Calu3 (cell line): ENCODE data around the gene OPCML. TPM values are rescaled to one million over a fixed set of nuclear protein-coding genes. Genes with fewer than 3 reads are reported as not detected.

Experiments used
- BruUV-seq: library from RNA; stranded (reverse); fragments of 400-500 nt; replicated peaks from 2 replicates; lab custom pipeline; 2021; lab: Mats Ljungman, UMichigan
- CTCF ChIA-PET: fragments of 300-600 bp; sonication (Branson Sonifier 250); formaldehyde crosslinking; loops from one replicate; lab custom pipeline; 2022; ENCODE audit warnings: antibody characterized with exemption; lab: Charles Lee
- DNase-seq: peaks from one replicate; pipeline ENCODE4 v3.0.0; 2022
- H3K27ac Mint-ChIP-seq: one replicate; pipeline ENCODE4 v1.8.0; 2022; ENCODE audit warnings: mixed read lengths; ENCODE audit not compliant: unreplicated experiment
- H3K27me3 Mint-ChIP-seq: one replicate; pipeline ENCODE4 v1.8.0; 2022; ENCODE audit warnings: mixed read lengths; ENCODE audit not compliant: unreplicated experiment
- H3K36me3 Mint-ChIP-seq: one replicate; pipeline ENCODE4 v1.8.0; 2022; ENCODE audit warnings: mild to moderate bottlenecking, moderate library complexity, mixed read lengths; ENCODE audit not compliant: insufficient read depth, unreplicated experiment
- H3K4me1 Mint-ChIP-seq: one replicate; pipeline ENCODE4 v1.8.0; 2022; ENCODE audit warnings: mild to moderate bottlenecking, low read depth, mixed read lengths; ENCODE audit not compliant: unreplicated experiment
- H3K4me3 Mint-ChIP-seq: one replicate; pipeline ENCODE4 v1.8.0; 2022; ENCODE audit warnings: mild to moderate bottlenecking, low read depth, moderate library complexity, mixed read lengths; ENCODE audit not compliant: unreplicated experiment
- H3K9me3 Mint-ChIP-seq: one replicate; pipeline ENCODE4 v1.8.0; 2022; ENCODE audit warnings: low read depth, mixed read lengths; ENCODE audit not compliant: unreplicated experiment
- CTCF ChIP-seq: fragments of 200-600 bp; IDR thresholded peaks from one replicate; pipeline ENCODE4 v1.8.0; 2022; ENCODE audit warnings: antibody characterized with exemption; ENCODE audit not compliant: unreplicated experiment
- intact Hi-C: fragments of 100-400 bp; cut with micrococcal nuclease; formaldehyde crosslinking; loops from one replicate; pipeline ENCODE4 v1.10.0; 2022; ENCODE audit not compliant: unreplicated experiment
- total RNA-seq: library from RNA; stranded (reverse); gene quantifications from 2 replicates; pipeline ENCODE4 v1.2.3, GENCODE V29; 2022

Gene OPCML
- total RNA-seq, 1 experiment from 2014 or later: not detected

GRCh38 chr11:132665205-132665604, 867.1 kb downstream of the OPCML start:
- DNase-seq: no peak
- Mint-ChIP-seq H3K27me3 (no peaks in the 10 kb centered on the region), H3K4me1 (no peaks in the 10 kb centered on the region), H3K9me3 (peaks cover 27% of the 10 kb centered on the region), H3K36me3 (no peaks in the 10 kb centered on the region), H3K4me3 (no peak overlapping the region), H3K27ac (no peak overlapping the region)
- TF ChIP-seq CTCF: no peak
- intact Hi-C loops: no loop called here
- CTCF ChIA-PET: no interaction called here
- no TSS peak for BruUV-seq

DNA sequence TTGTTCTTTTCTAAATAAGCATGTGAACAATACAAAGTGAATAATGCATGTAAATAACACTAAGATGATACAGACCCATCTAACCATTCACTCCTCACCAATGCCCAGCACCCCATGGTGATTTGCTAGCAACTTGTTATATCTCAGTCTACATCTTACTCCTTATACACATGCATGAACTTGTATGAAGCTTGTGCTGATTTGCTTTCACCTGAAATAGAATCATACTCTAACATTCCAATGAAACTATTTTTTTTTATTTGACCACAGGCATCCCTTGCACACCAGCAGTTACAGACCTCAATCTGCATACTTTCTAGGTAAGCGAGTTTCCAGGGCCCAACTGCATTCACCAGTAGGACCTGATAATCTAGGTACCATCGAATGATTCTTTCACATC, 873.6 kb downstream of the OPCML start:
- no peak overlapping the region for H3K27ac Mint-ChIP-seq
- intact Hi-C loops: no loop called here
- no peaks in the 10 kb centered on the region for H3K4me1 Mint-ChIP-seq
- no peaks in the 10 kb centered on the region for H3K27me3 Mint-ChIP-seq
- no peak for TF ChIP-seq CTCF
- no peak for DNase-seq
- peaks cover 9% of the 10 kb centered on the region for H3K9me3 Mint-ChIP-seq
- no peaks in the 10 kb centered on the region for H3K36me3 Mint-ChIP-seq
- no peak overlapping the region for H3K4me3 Mint-ChIP-seq
- CTCF ChIA-PET: no interaction called here
- BruUV-seq: no TSS peak

DNA sequence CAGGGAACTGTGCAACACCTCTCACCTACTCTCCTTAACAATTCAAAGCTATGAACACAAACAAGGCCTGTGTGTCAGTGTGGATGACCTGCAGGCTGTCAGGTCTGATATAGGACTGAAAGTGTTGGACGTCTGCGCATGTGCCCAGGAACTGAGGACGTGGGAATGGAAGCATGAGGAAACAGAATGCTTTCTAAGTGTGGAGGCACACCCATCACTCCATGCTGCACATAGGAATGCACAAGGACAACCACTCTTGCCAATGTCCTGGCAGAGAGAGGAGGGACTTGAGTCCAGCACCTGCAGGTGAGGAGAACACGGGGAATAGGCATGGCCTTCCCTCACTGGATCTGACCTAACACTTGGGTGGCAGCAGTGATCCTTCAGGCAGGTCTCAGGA, 874.3 kb downstream of the OPCML start:
- Mint-ChIP-seq H3K27me3 (no peaks in the 10 kb centered on the region), H3K36me3 (no peaks in the 10 kb centered on the region), H3K27ac (no peak overlapping the region), H3K4me1 (no peaks in the 10 kb centered on the region), H3K9me3 (peaks cover 9% of the 10 kb centered on the region), H3K4me3 (no peak overlapping the region)
- intact Hi-C loops: no loop called here
- CTCF ChIA-PET: no interaction called here
- no peak for DNase-seq
- TF ChIP-seq CTCF: no peak
- BruUV-seq: no TSS peak

- no TSS peak for BruUV-seq
- Mint-ChIP-seq H3K4me1 (no peaks in the 10 kb centered on the region), H3K27ac (no peak overlapping the region), H3K27me3 (no peaks in the 10 kb centered on the region), H3K36me3 (no peaks in the 10 kb centered on the region), H3K9me3 (peaks cover 9% of the 10 kb centered on the region), H3K4me3 (no peak overlapping the region)
- TF ChIP-seq CTCF: no peak
- intact Hi-C loops: no loop called here
- CTCF ChIA-PET: no interaction called here
- no peak for DNase-seq
These were observed 877.0 kb downstream of the OPCML start for GRCh38 chr11:132655187-132655855.
